Prostate gland (tissue), 2 donors: Measurements from ENCODE around the gene OLFM1. TPM values are rescaled to one million over a fixed set of nuclear protein-coding genes. Genes with fewer than 3 reads are reported as not detected.
"Not testable (repeated sequence)": the region's sequence is repeated elsewhere in the genome, so short reads cannot be mapped to it uniquely, and the experiment has no call there.

Source experiments
- DNase-seq: peaks from one replicate; pipeline ENCODE4 v3.0.0-alpha.2; 2019; ENCODE audit warnings: low spot score
- H3K27ac ChIP-seq, 2 donors: fragments of 200-600 bp; sonication (generic); 2 replicates each; pipeline ENCODE4 v1.5.1; 2017 to 2019
- H3K27me3 ChIP-seq: fragments of 200-600 bp; sonication (generic); replicated peaks from 2 replicates; pipeline ENCODE4 v1.5.1; 2019; ENCODE audit not compliant: insufficient read depth
- H3K36me3 ChIP-seq, 2 donors: fragments of 200-600 bp; sonication (generic); 1 replicate in 1 of 2; 2 replicates in 1 of 2; pipeline versions ENCODE4 v1.5.1 to v1.8.1; 2017 to 2019
- H3K4me1 ChIP-seq: fragments of 200-600 bp; sonication (generic); replicated peaks from 2 replicates; pipeline ENCODE4 v1.5.1; 2019
- H3K4me3 ChIP-seq, 2 donors: fragments of 200-600 bp; sonication (generic); 2 replicates each; pipeline ENCODE4 v1.5.1; 2017 to 2019
- H3K9me3 ChIP-seq: fragments of 200-600 bp; sonication (generic); 2 replicates; pipeline ENCODE4 v1.5.1; 2017
- CTCF ChIP-seq, 4 experiments: fragments of 200-600 bp in 2 of 4; fragments of 450-650 bp in 2 of 4; sonication (generic) in 2 of 4; IDR thresholded peaks; 1 replicate in 3 of 4; 2 replicates in 1 of 4; pipeline ENCODE4 v1.5.1; 2016 to 2019; ENCODE audit warnings: antibody characterized with exemption in 4 of 4, mild to moderate bottlenecking in 2 of 4, moderate library complexity in 2 of 4
- POLR2A ChIP-seq: fragments of 450-650 bp; IDR thresholded peaks from one replicate; pipeline ENCODE4 v1.6.1; 2016; ENCODE audit warnings: antibody characterized with exemption, mild to moderate bottlenecking
- POLR2AphosphoS5 ChIP-seq: sonication (generic); formaldehyde crosslinking; IDR thresholded peaks from one replicate; pipeline ENCODE4 v1.6.1; 2017; ENCODE audit warnings: antibody characterized with exemption
- WGBS: methylation state at CpG from one replicate; pipeline ENCODE4 v1.1.5; 2018; 5-methylcytosine and 5-hydroxymethylcytosine counted together
- intact Hi-C: fragments of 100-400 bp; cut with DNase I; formaldehyde crosslinking; loops from one replicate; pipeline ENCODE4 v1.14.2; 2022
- total RNA-seq, 2 donors: library from RNA; depleted of rRNA; stranded (reverse); fragments of >200 nt; gene quantifications; one replicate each; pipeline ENCODE4 v1.1.0, GENCODE V29; 2016

The OLFM1 gene
- total RNA-seq, 2 donors from 2014 or later: 11.7 to 23.3 TPM

- H3K27me3 ChIP-seq: peaks cover 3% of the 10 kb centered on the region
- intact Hi-C loops: no loop called here
- no peak for TF ChIP-seq POLR2A
- TF ChIP-seq POLR2AphosphoS5: no peak
- no peak for TF ChIP-seq CTCF (IDR thresholded peaks at IDR 0.05)
- no peak overlapping the region for H3K4me3 ChIP-seq
- DNase-seq: no peak
- 44% methylated on average over 16 of the region's 16 CpGs for WGBS
- no peaks in the 10 kb centered on the region for H3K36me3 ChIP-seq
- H3K27ac ChIP-seq: no peak overlapping the region
- H3K4me1 ChIP-seq: no peaks in the 10 kb centered on the region
- no peaks in the 10 kb centered on the region for H3K9me3 ChIP-seq
Observed at GRCh38 chr9:135146766-135147473, 59.5 kb downstream of the OLFM1 start.

- H3K4me3 ChIP-seq: no peak overlapping the region
- peaks cover 3% of the 10 kb centered on the region for H3K27me3 ChIP-seq
Observed at GRCh38 chr9:135147474-135147805, 60.0 kb downstream of the OLFM1 start.

GRCh38 chr9:135147938-135148337 is 60.5 kb downstream of the OLFM1 start:
- Histone ChIP-seq H3K27me3 (peaks cover 3% of the 10 kb centered on the region), H3K4me3 (no peak overlapping the region), H3K9me3 (no peaks in the 10 kb centered on the region), H3K27ac (no peak overlapping the region), H3K4me1 (no peaks in the 10 kb centered on the region), H3K36me3 (no peaks in the 10 kb centered on the region)
- WGBS: 89% methylated on average over 9 of the region's 9 CpGs
- no peak for TF ChIP-seq POLR2AphosphoS5
- no peak for TF ChIP-seq POLR2A
- no peak for TF ChIP-seq CTCF (IDR thresholded peaks at IDR 0.05)
- intact Hi-C loops: no loop called here
- DNase-seq: no peak

More at GRCh38 chr9:135147474-135147805, 60.0 kb downstream of the OLFM1 start:
- H3K9me3 ChIP-seq: no peaks in the 10 kb centered on the region
- H3K36me3 ChIP-seq: no peaks in the 10 kb centered on the region
- intact Hi-C loops: no loop called here
- no peak overlapping the region for H3K27ac ChIP-seq
- DNase-seq: no peak
- no peaks in the 10 kb centered on the region for H3K4me1 ChIP-seq
- 45% methylated on average over 12 of the region's 12 CpGs for WGBS
- TF ChIP-seq CTCF (IDR thresholded peaks at IDR 0.05) (no peak), POLR2AphosphoS5 (no peak), POLR2A (no peak)

- TF ChIP-seq CTCF (IDR thresholded peaks at IDR 0.05) (no peak), POLR2AphosphoS5 (no peak), POLR2A (no peak)
- WGBS: 82% methylated on average over 7 of the region's 7 CpGs
- intact Hi-C loops: no loop called here
- peaks cover 3% of the 10 kb centered on the region for H3K27me3 ChIP-seq
- no peaks in the 10 kb centered on the region for H3K9me3 ChIP-seq
- no peak overlapping the region for H3K4me3 ChIP-seq
- H3K36me3 ChIP-seq: no peaks in the 10 kb centered on the region
- no peak overlapping the region for H3K27ac ChIP-seq
- DNase-seq: no peak
- no peaks in the 10 kb centered on the region for H3K4me1 ChIP-seq
Observed at GRCh38 chr9:135148386-135148785, 60.9 kb downstream of the OLFM1 start.

GRCh38 chr9:135149901-135150300 is 62.4 kb downstream of the OLFM1 start:
- H3K27me3 ChIP-seq, DNase-seq, intact Hi-C loops, H3K4me3 ChIP-seq, H3K27ac ChIP-seq, H3K9me3 ChIP-seq, H3K36me3 ChIP-seq, H3K4me1 ChIP-seq: not testable (repeated sequence)
- WGBS: 77% methylated on average over 9 of the region's 9 CpGs
